ENCODE measurements around the gene INTS3.
"Not testable (repeated sequence)": the region's sequence is repeated elsewhere in the genome, so short reads cannot be mapped to it uniquely, and the experiment has no call there.

The INTS3 gene

DNA sequence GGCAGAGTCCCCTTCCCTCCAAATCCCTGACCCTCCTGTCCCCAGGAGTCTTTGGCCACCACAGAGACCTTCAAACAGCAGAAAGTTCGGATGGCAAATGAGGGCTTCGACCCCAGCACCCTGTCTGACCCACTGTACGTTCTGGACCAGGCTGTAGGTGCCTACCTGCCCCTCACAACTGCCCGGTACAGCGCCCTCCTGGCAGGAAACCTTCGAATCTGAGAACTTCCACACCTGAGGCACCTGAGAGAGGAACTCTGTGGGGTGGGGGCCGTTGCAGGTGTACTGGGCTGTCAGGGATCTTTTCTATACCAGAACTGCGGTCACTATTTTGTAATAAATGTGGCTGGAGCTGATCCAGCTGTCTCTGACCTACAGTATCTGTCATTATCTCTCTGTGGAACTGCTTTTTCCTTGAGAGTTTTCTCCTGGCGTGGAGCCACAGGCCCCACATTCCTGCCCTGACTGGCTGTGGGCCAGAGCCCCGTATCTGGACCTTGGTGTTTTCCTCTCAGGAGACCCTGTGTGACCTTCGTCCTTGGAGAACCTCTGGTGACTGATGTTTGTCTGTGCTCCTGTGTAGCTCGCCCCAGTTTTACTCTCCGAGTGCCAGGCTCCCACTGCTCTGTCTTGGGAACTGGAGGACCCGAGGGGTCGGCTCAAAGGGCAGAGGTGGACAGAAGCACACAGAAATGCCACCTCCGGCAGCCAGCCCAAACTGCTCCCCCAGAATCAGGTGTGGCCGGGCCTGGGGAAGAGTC is 52.1 kb downstream of the INTS3 start:
- no peak for DNase-seq

DNA sequence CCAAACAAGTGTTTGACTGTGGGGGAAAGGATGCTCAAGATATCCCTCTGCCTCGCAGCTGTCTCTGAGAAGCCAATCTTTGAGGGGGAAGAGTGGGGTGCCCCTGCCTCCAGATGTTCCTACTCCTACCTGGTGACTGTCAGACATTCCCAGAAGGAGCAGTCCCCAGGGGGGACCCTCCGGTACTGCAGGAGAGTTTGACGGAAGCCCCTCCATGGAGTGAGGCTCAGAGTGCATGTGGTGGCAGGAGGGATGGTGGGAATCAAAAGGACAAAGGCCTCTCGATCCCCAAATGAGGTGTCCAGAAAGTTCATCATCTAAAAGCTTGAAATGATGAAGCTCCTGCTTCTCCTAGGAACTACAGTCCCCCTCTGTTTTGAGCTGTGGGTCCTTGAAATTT is 52.7 kb downstream of the INTS3 start:
- no peak for DNase-seq

DNA sequence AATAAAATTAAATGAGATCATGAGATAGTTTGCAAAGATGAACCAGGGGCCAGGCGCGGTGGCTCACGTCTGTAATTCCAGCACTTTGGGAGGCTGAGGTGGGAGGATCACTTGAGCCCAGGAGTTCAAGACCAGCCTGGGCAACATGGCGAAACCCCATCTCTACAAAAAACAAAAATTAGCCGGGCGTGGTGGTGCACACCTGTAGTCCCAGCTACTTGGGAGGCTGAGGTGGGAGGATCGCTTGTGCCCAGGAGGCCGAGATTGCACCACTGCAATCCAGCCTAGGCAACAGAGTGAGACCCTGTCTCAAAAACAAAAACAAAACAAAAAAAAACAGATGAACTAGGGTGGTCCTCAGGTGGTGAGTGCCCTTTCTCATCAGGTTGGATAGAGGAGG is 54.8 kb downstream of the INTS3 start:
- not testable (repeated sequence) for DNase-seq

DNA sequence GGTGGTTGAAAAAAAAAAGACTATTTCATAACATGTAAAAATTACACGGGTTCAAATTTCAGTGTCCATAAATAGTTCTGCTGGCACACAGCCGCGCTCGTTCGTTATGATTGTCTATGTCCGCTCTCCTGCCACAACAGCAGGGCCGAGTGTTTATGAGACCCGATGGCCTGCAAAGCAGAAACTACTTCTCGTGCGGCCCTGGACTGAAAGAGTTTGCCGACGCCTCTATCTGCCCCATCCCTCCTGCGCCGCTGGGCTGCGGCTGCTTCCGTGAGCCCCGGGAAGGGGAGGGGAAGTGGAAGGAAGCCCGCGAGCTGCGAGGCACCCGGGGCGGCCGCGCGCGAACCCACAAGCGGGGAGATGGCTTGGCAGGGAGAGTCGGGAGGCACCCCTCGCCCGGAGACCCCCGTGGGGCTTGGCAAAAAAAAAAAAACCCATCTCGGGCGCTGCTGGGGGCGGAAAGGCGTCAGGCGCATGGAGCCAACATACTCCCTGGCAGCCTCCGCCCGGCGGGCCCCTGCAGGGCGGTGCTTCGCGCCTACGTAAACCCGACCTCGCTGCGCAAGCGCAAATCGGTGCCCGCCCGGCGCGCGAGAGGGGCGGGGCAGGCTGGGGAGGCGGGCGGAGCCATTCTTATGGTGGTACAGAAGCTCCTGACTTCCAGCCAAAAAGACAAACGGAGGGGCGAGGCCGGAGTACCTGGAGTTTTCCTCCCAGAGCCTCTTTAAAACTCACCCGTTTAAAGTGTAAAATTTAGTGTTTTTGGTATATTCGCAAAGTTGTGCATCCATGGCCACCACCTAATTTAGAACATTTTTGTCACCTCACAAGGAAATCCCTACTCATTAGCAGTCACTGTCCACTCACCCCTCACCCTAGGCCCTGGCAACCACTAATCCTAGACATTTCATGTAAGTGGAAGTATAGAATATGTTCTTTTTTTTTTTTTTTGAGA is 55.7 kb downstream of the INTS3 start:
- peak; percentile 32 for DNase-seq

DNA sequence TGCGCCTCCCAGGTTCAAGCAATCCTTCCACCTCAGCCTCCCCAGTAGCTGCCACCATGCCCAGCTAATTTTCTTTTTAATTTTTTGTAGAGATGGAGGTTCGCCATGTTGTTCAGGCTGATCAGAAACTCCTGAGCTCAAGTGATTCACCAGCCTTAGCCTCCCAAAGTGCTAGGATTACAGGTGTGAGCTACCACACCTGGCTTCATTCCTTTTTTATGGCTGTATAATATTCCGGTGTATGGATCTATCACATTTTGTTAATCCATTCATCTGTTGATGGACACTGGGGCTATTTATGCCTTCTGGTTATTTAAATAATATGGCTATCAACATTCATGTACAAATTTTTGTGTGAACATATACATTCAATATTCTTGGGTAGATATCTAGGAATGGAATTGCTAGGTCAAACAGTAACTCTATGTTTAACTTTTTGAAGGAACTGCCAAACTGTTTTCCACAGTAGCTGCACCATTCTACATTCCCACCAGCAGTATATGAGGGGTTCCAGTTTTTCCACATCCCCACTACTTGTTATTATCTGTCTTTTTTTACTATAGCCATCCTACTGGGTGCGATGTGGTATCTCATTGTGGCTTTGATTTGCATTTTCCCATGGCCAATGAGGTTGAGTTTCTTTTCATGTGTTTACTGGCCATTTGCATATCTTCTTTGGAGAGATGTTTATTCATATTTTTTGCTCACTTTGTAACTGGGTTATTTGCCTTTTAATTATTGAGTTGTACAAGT is 58.4 kb downstream of the INTS3 start:
- DNase-seq, result no peak

DNA sequence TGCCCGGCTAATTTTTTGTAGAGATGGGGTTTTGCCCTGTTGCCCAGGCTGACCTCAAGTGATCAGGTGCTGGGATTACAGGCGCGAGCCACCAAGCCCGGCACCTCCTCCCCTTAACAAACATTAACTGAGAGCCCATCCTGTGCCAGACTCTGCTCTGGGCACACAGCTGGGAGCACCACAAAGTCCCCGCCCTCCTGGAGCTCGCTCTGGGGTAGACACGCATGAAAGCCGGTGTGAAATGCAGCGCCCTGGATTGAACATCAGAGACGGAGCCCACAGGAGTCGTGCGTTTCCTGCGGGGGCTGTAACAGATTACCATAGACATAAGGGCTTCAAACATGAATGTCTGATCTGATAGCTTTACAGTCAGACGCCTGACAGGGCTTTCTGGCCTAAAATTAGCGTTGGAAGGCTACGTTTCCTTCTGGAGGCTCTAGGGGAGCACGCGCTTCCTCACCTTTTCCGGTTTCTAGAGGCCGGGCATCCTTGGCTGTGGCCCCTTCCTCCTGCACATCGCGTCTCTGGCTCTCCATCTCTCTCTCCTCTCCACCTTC is 61.7 kb downstream of the INTS3 start:
- no peak for DNase-seq

DNA sequence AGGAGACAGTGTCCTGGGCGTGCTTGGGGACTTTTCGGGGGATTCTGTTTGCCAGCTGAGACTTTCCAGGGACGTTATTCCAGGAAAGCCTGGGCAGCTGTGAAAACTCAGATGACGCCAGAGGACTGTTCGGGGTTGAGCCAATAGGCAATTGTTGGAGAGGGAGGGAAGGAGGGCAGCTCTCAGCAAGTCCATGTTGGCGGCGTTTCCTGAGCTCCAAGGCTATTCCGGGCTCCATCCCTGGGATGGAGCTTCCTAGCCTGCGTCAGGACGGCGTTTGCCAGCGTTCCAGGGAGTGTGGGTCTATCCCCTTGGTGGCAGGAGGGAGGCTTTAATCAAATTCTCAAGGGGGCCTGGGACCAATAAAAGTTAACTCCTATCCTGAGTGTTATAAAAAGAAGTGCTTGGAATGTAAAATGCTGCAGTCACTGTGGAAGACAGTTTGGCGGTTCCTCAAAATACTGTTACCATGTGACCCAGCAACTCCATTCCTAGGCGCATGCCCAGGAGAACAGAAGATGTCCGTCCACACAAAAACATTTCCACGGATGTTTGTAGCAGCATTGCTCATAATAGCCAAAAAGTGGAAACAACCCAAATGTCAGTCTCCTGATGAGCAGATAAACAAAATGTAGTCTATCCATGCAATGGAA is 62.6 kb downstream of the INTS3 start:
- peak; percentile 26 for DNase-seq

DNA sequence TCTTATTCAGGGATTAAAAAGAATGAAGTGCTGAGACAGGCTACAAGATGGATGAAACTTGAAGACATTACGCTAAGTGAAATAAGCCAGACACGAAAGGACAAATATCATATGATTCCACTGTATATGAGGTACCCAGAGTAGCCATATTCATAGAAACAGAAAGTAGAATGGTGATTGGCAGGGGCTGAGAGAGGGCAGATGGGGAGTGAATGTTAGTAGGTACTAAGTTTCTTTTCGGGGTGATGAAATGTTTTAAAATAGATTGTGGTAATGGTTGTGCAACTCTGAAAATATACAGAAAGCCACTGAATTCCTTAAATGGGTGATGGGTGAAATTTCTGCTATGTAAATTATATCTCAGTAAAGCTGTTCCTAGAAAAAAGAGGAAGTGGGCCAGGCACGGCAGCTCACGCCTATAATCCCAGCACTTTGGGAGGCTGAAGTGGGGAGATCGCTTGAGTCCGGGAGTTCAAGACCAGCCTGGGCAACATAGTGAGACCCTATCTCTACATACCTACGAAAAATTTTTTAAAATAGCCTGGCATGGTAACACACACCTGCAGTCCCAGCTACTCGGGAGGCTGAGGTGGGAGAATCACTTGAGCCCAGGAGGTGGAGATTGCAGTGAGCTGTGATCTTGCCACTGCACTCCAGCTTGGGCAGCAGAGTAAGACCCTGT is 63.3 kb downstream of the INTS3 start:
- DNase-seq, result peak; percentile 100

DNA sequence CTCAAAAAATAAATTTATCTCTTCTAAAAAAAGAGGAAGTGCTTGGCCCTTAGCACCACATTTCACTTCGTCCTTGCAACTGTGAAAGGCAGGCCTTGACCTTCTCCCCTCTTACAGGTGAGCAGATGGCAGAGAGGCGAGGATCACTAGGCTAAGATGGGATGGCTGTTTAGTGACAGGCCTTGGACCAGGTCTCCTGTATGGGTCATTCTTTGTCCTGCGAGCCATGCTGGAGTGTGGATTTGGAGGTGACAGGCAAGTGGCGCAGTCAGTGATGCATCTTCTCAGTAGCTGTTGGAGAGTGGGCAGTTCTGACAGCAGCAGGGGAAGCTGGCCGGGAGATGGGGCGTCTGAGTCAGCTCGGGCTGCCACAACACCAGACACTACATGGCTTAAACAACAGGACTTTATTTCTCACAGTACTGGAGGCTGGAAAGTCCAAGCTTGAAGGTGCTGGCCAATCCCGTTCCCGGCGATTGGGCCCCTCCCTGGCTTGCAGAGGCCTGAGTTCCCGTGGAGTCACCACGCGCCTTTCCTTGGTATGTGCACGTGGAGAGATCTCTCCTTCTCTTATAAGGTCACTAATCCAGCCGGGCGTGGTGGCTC is 63.9 kb downstream of the INTS3 start:
- DNase-seq, result no peak

DNA sequence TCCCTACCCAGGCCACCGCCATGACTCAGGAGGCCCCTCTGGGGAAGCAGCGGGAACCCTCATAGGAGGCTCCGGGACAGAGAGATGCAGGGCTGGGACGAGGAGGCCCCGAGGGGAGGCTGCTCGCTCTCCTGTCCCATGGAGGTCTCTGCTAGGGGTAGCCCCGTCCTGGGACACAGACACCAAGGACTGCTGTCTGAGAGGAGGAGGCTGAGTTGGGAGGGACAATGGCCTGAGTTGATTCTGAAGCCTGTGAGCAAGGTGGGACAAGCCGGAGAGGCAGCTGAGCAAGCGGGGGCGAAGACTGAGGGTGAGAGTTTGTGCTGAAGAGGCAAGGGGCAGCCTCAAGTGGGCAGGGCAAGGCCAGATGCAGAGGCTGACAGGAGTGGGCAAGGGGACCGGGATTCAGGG is 64.8 kb downstream of the INTS3 start:
- DNase-seq, result no peak

DNA sequence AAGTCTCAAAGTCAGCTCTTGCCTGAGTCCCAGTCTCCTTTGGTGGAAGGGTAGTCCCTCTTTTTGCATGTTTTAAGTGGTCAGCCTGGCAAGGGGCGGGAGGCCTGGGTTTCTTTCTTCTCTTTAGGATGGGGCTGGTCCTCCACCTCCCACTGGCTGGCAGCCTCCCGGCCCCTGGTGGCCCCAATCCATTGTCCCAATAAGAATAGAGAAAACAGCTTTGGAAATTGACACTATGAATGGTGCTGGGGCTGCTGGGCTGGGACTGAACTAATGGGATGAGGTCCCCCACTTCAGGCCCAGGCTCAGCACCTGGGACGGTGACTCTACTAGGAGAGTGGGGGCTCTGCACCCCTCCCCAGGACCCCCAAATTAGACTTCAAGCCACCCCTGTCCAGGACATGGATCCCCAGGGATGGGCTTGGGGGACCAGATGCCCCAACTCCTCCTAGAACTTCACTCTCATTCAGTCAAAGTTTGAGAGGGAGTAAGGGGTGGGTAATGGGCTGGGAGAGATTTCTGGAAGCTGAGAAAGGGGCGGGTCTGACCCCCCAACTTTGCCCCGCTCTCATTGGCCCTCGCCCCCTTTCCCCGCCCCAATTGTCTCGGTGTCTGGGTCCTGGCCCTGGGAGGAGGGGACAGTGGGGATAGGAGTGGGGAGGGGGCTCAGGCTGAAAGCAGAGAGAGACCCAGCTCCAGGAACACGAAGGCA is 65.6 kb downstream of the INTS3 start:
- no peak for DNase-seq

DNA sequence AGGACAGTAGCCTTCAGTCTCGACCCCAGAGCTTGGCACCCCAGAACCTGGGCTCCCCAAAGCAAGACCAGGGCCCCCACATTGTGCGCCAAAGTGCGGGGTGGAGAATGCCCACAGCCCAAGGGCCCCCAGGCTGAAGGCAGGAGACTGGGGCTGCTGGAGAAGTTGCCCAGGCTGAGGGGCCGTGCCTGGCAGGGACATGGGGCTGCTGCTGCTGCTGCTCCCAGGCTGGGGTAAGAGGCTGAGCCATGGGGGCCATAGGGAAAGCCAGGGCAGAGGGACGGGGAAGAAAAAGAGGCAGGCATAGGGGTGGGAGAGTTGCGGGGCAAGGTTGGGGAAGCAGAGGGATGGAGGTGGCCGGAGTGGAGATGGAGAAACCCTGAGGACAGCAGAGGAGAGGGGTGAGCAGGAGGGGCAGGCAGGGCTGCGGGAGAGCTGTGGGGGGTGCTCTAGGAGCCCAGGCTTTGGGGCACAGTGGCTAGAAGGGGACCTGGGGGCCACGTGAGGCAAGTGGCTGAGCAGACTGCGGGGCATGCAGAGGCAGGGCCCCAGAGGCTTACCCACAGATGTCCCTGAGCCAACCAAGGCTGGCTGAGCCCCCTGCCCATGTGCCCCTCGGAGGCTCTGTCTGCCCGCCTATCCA is 66.2 kb downstream of the INTS3 start:
- no peak for DNase-seq

DNA sequence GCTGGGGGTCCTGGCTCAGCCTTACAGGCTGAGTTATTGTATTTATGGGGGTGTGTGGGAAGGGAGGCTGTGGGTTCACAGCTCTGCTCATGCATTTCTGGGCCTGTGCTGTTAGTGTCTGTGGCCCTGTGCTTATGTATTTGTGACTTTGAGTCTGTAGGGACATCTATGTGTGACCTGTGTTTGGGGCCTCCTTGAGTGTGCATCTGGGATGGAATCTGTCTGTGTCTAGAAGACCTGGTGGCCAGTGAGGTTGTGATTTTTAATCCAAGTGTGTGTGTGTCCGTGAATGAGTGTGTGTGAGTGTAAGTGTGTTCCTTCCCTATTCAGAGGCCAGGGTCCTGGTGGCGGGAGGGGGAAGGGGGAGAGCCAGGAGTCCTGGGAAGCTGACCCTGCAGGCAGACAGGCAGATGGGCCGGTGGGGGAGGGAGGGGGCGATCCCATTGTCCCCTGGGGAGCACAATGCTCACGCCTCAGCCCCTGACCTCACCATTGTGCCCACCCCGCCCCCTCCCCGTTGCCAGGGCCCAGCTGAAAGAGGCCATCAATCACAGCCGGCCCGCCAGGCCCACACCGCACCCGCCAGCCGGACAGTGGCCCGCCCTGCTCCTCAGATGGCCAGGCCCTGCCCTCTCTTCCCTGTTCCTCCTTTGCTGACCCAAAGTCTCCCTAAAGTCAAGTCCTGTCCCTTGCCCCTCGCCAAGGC is 66.9 kb downstream of the INTS3 start:
- no peak for DNase-seq

DNA sequence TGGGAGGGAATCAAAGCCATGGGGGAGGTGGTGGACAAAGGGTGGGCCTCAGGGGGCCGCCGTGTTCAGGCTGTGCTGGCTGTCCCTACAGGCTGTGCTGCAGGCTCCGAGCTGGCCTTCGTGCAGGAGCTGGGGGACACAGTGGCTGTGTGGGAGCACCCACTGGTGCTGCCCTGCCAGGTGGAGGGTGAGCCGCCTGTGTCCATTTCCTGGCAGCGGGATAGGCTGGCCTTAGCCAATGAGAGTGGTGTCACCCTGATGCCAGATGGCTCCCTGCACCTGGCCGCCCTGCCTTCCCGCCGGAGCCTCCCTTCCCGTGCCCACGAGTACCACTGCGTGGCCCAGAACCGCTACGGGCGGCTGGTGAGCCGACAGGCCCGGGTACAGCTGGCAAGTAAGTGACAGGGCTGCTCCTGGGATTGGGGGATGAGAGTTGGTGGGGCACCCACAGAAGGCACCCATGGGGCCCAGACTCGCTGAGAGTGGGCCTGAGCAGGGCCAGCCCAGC is 67.5 kb downstream of the INTS3 start:
- no peak for DNase-seq

DNA sequence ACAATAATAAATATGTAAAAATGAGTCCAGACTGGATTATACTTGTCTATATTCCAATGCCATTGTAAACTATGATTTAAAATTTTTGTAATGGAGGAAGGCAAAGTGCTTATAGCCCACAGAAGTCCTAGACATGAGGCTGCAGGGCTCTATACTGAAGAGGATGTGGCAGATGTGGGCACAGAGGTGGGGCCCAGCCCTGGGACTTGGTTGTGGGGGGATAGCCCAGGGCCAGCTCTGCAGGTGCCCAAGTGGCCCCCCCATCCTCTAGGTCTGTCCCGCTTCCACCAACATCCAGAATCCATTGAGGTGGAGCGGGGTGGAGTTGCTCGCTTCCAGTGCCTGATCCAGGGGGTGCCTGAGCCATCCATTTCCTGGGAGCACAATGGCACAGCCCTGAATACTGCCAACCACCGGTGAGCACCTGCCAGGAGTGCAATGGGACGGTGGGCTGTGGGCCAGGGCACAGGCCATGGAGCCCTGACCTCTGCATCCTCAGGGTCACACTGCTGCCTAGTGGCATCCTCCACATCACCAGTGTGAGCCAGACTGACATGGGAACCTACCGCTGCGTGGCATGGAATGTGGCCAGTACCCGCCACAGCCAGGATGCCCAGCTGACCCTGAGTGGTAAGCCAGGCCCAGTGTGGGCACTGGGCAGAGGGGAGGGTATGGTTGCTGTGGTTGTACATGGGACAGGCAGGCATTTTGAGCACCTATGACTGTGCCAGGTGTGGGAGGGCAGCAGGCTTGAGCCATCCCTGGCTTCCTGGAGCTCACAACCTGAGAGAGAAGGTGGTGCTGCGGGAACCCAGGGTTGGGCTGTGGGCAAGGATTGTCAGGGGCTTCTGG is 68.3 kb downstream of the INTS3 start:
- no peak for DNase-seq

DNA sequence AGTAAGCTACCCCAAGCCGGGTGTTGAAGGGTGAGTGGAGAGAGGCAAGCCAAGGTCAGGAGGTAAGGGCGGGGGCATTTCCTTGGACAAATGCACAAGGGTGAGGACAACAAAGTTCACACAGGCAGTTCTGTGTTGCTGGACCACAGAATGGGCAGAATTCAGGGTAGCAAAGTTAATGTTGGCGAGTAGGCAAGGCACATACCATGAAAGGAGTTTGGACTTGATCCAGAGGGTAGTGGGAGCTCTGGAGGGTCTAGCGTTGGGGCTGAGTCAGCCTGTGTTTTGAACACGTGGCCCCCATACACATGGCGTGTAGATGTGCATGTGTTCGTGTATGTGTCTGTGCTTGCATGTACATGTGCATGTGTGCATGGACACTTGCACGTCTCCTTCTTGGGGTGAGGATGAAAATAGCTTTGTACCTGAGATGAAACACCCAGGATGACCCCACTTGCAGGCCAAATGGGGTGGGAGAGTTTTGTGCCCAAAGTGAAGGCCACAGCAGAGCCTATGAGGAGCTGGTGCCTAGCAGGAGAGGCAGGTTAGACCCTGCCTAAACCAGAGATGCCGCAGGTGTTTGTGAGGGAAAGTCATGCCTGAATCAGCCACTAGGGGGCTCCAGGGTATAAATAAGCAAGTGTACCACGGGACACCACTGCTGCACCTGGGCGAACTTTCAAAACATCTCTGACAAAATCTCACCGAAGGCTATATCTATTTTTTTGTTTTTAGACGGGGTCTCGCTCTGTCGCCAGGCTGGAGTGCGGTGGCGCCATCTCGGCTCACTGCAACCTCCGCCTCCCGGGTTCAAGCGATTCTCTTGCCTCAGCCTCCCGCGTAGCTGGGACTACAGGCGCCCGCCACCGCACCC is 69.2 kb downstream of the INTS3 start:
- no peak for DNase-seq

DNA sequence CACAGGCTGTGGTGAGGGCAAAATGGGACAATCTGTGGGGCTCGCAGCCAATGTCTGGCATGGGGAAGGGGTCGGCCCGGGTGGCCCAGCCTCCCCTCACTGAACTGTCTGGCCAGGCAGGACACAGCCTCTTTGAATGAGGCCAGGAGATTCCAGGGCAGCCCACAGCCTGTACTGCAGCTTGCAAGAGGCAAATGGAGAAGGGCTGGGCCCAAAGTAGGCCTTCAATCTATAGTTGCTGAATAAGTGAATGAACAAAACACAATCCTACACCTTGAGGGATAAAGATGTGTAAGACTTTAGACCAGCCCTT is 70.6 kb downstream of the INTS3 start:
- DNase-seq, result no peak

DNA sequence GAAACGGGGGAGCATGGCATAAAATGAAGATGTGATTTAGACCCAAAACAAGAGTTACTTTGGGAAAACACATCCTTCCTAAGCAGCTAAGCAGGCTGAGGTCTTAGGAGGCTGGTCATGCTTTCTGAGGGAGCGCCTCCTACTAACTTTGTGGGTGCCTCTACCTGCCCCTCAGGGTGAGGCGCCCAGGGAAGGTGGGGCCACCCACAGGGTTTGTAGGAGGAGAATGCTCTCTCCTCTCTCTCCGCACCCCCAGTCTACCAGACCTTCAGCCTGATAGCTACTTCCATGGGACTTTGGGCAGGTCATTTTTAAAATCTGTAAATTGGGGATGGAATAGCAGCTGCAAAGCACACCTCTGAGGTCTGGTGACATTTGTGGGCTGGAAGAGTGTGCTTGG is 71.2 kb downstream of the INTS3 start:
- no peak for DNase-seq
